Measurements from ENCODE around the gene MED13L. TPM values are rescaled to one million over a fixed set of nuclear protein-coding genes. Genes with fewer than 3 reads are reported as not detected.

MED13L gene
- total and polyA plus RNA-seq, 2 of the 4 experiments (the other 2 are of a cell fraction): 17.9 to 49.1 TPM

GRCh38 chr12:116261525-116262100 is 15.9 kb downstream of the MED13L start:
- ATAC-seq (ENCODE audit: low read depth) (no peak), DNase-seq (no peak)
- no peak overlapping the region for H2AK5ac ChIP-seq (ENCODE audit: low read depth, low read length)
- H3K18ac ChIP-seq (ENCODE audit: low read depth, low read length): no peak overlapping the region
- H3K9me3 ChIP-seq (ENCODE audit: control insufficient read depth, insufficient read depth, low read length): no peaks in the 10 kb centered on the region
- peaks cover 93% of the 10 kb centered on the region for H4K20me1 ChIP-seq (ENCODE audit: insufficient read depth, low read length)
- WGBS, 2 experiments (ENCODE audit: extremely low coverage in 2 of 2, insufficient read length in 1 of 2): 65% methylated on average over 2 of the region's 4 CpGs; no CpG with 5 or more reads in 1 of the 2 experiments
- H4K8ac ChIP-seq (ENCODE audit: low read depth in 2 of 2, low read length in 2 of 2): no peak overlapping the region
- no peak overlapping the region for H3K56ac ChIP-seq (ENCODE audit: extremely low read depth, insufficient read depth, low read length)
- no peak overlapping the region for H3K9ac ChIP-seq (ENCODE audit: low read depth, low read length)
- no peak overlapping the region for H2AFZ ChIP-seq (replicated peaks; ENCODE audit: low read length, poor library complexity)
- no peak overlapping the region for H2AK9ac ChIP-seq (replicated peaks; ENCODE audit: low read depth, low read length, poor library complexity)
- no peaks in the 10 kb centered on the region for H3K36me3 ChIP-seq (ENCODE audit: control insufficient read depth, insufficient read depth, low read length)
- H4K91ac ChIP-seq (ENCODE audit: insufficient read depth, low read depth, low read length): no peak overlapping the region
- no peak overlapping the region for H3K14ac ChIP-seq (replicated peaks; ENCODE audit: low read depth, low read length)
- CTCF ChIA-PET: no interaction called here
- no peak overlapping the region for H2BK5ac ChIP-seq (ENCODE audit: low read depth, low read length, poor library complexity, severe bottlenecking)
- TF ChIP-seq RFX5 (IDR thresholded peaks at IDR 0.05; ENCODE audit: low read depth, low read length): no peak
- no peak for TF ChIP-seq FOS (IDR thresholded peaks at IDR 0.05; ENCODE audit: low read depth, low read length)
- TF ChIP-seq MXI1 (IDR thresholded peaks at IDR 0.05; ENCODE audit: borderline replicate concordance, low read depth, low read length): no peak
- no peak for TF ChIP-seq USF2 (IDR thresholded peaks at IDR 0.05; ENCODE audit: low read depth, low read length)
- no peak for TF ChIP-seq ELK1 (IDR thresholded peaks at IDR 0.05; ENCODE audit: borderline replicate concordance, low read depth, low read length)
- no peak for TF ChIP-seq RAD21 (IDR thresholded peaks at IDR 0.05; ENCODE audit: low read length)
- TF ChIP-seq CEBPB (IDR thresholded peaks at IDR 0.05; ENCODE audit: low read depth, low read length): no peak
- TF ChIP-seq MAFK (IDR thresholded peaks at IDR 0.05; ENCODE audit: low read depth, low read length): no peak
- no peak for TF ChIP-seq POLR2A (IDR thresholded peaks at IDR 0.05; ENCODE audit: low read depth, low read length)
- TF ChIP-seq MAZ (IDR thresholded peaks at IDR 0.05; ENCODE audit: borderline replicate concordance, low read depth, low read length): no peak
- no peak for TF ChIP-seq CTCF (conservative IDR thresholded peaks at IDR 0.05; ENCODE audit: low read depth, low read length)
- H3K4ac ChIP-seq (ENCODE audit: low read depth, low read length): no peak overlapping the region
- no peak overlapping the region for H2BK15ac ChIP-seq (ENCODE audit: low read depth, low read length)
- H3K23ac ChIP-seq (ENCODE audit: low read depth, low read length): no peak overlapping the region
- peaks cover 8 to 64% of the 10 kb centered on the region in 2 experiments; a peak in 3 of 4 replicates for H3K79me1 ChIP-seq (ENCODE audit: low read depth in 1 of 2, low read length in 2 of 2)
- no peak overlapping the region for H3K4me2 ChIP-seq (ENCODE audit: low read depth, low read length)
- no peak overlapping the region for H3K27ac ChIP-seq (ENCODE audit: insufficient read depth, low read length)
- no peak overlapping the region for H2BK20ac ChIP-seq (ENCODE audit: low read depth, low read length)
- BruUV-seq (replicated peaks): no TSS peak
- intact Hi-C loops (cut with micrococcal nuclease): loop anchor here (5.0 kb wide), 1 partner anchor 74 kb away; no protein-coding TSS in a partner anchor
- peaks cover 29% of the 10 kb centered on the region for H3K9me1 ChIP-seq (ENCODE audit: insufficient read depth, low read length)
- POLR2A ChIA-PET (ENCODE audit: unreplicated experiment): no interaction called here
- no peak overlapping the region for H2BK120ac ChIP-seq (ENCODE audit: low read depth, low read length)
- dilution Hi-C loops (cut with HindIII; ENCODE audit: low sequenced_read_pairs, unreplicated experiment): no loop called here
- in situ Hi-C loops (cut with MboI; ENCODE audit: low sequenced_read_pairs): no loop called here
- no peaks in the 10 kb centered on the region for H3K27me3 ChIP-seq (ENCODE audit: control insufficient read depth, insufficient read depth, low read length)
- no peak overlapping the region for H3K4me3 ChIP-seq (ENCODE audit: insufficient read depth, low read depth, low read length)
- H4K5ac ChIP-seq (ENCODE audit: low read depth, low read length): no peak overlapping the region
- peaks cover 19% of the 10 kb centered on the region for H3K4me1 ChIP-seq (ENCODE audit: control insufficient read depth, insufficient read depth, low read length)
